ENCODE results near the gene MACROD2.

The MACROD2 gene

GRCh38 chr20:14877301-14878028 lies 882.1 kb downstream of the MACROD2 start:
- DNase-seq (ENCODE audit: low read depth): no peak
- H3K4me3 ChIP-seq (ENCODE audit: low read length): no peak overlapping the region
- TF ChIP-seq CTCF (conservative IDR thresholded peaks at IDR 0.05; ENCODE audit: low read depth, low read length): no peak

DNA sequence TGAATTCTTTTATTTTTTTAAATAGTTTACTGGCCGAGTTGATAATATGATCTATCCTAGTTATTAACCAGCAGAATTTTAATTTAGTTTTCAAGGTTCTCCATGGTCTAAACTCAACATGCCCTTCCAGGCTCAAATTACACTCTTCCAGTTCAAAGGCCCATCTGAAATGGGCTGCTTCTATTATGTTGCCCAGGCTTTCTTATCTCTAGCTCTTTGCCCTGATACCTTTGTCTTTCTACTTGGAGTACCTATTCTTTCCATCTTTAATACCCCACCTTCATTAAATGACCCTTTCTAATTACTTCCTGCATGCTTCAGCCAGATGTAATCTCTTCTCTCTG lies 883.3 kb downstream of the MACROD2 start:
- DNase-seq (ENCODE audit: low read depth): no peak
- H3K4me3 ChIP-seq (ENCODE audit: low read length): no peak overlapping the region
- no peak for TF ChIP-seq CTCF (conservative IDR thresholded peaks at IDR 0.05; ENCODE audit: low read depth, low read length)

- DNase-seq (ENCODE audit: low read depth): no peak
- no peak overlapping the region for H3K4me3 ChIP-seq (ENCODE audit: low read length)
- TF ChIP-seq CTCF (conservative IDR thresholded peaks at IDR 0.05; ENCODE audit: low read depth, low read length): no peak
Observed at GRCh38 chr20:14879020-14879697, 883.8 kb downstream of the MACROD2 start.

- no peak overlapping the region for H3K4me3 ChIP-seq (ENCODE audit: low read length)
- DNase-seq (ENCODE audit: low read depth): no peak
- TF ChIP-seq CTCF (conservative IDR thresholded peaks at IDR 0.05; ENCODE audit: low read depth, low read length): no peak
Observed at GRCh38 chr20:14879839-14880238, 884.5 kb downstream of the MACROD2 start.

- no peak overlapping the region for H3K4me3 ChIP-seq (ENCODE audit: low read length)
- TF ChIP-seq CTCF (conservative IDR thresholded peaks at IDR 0.05; ENCODE audit: low read depth, low read length): no peak
- DNase-seq (ENCODE audit: low read depth): no peak
Observed at GRCh38 chr20:14881518-14881917, 886.2 kb downstream of the MACROD2 start.

- TF ChIP-seq CTCF (conservative IDR thresholded peaks at IDR 0.05; ENCODE audit: low read depth, low read length): no peak
- DNase-seq (ENCODE audit: low read depth): no peak
- no peak overlapping the region for H3K4me3 ChIP-seq (ENCODE audit: low read length)
Observed at GRCh38 chr20:14882157-14882556, 886.8 kb downstream of the MACROD2 start.

- no peak for DNase-seq (ENCODE audit: low read depth)
- no peak overlapping the region for H3K4me3 ChIP-seq (ENCODE audit: low read length)
Observed at GRCh38 chr20:14882846-14883245, 887.5 kb downstream of the MACROD2 start.

More at GRCh38 chr20:14882846-14883245, 887.5 kb downstream of the MACROD2 start:
- TF ChIP-seq CTCF (conservative IDR thresholded peaks at IDR 0.05; ENCODE audit: low read depth, low read length): no peak

Data from retinal pigment epithelial cell (primary cell).